Fibroblast of mammary gland (primary cell): ENCODE measurements around the gene NMNAT2.

Experiments used
- DNase-seq: peaks from one replicate; pipeline ENCODE4 v3.0.0-alpha.2; 2010; ENCODE audit warnings: low read depth
- H3K4me3 ChIP-seq: 2 replicates; pipeline ENCODE4 v1.5.1; 2011; ENCODE audit warnings: low read depth, mild to moderate bottlenecking, low read length, moderate library complexity; ENCODE audit not compliant: control insufficient read depth
- TF ChIP-seq, protein P1 (sequence below): conservative IDR thresholded peaks from 2 replicates; pipeline ENCODE4 v1.5.1; 2011; ENCODE audit warnings: low read depth, low read length, inconsistent platforms; ENCODE audit not compliant: control insufficient read depth, insufficient read depth

The NMNAT2 gene

DNA sequence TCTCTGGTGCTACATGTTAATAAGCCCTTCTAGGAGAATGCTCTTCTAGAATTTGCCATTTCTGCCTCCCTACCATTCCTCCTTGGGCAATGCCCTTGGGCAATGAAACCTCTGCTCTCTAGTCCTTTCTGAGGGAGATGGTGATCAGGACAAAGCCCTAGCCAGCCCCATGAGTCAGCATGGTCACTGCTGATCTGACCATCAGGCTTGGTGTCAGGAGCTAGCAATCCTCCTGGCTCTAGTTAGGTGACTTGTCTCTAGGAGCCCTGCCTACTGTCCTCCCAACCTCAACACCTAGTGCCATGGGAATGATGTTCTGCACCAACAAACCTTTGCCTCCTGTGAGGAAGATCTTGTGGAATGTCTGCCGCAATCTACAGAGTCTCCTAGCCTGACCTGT lies 89.8 kb downstream of the NMNAT2 start:
- no peak overlapping the region for H3K4me3 ChIP-seq
- TF ChIP-seq, protein P1, sequence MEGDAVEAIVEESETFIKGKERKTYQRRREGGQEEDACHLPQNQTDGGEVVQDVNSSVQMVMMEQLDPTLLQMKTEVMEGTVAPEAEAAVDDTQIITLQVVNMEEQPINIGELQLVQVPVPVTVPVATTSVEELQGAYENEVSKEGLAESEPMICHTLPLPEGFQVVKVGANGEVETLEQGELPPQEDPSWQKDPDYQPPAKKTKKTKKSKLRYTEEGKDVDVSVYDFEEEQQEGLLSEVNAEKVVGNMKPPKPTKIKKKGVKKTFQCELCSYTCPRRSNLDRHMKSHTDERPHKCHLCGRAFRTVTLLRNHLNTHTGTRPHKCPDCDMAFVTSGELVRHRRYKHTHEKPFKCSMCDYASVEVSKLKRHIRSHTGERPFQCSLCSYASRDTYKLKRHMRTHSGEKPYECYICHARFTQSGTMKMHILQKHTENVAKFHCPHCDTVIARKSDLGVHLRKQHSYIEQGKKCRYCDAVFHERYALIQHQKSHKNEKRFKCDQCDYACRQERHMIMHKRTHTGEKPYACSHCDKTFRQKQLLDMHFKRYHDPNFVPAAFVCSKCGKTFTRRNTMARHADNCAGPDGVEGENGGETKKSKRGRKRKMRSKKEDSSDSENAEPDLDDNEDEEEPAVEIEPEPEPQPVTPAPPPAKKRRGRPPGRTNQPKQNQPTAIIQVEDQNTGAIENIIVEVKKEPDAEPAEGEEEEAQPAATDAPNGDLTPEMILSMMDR: no peak
- no peak for DNase-seq

DNA sequence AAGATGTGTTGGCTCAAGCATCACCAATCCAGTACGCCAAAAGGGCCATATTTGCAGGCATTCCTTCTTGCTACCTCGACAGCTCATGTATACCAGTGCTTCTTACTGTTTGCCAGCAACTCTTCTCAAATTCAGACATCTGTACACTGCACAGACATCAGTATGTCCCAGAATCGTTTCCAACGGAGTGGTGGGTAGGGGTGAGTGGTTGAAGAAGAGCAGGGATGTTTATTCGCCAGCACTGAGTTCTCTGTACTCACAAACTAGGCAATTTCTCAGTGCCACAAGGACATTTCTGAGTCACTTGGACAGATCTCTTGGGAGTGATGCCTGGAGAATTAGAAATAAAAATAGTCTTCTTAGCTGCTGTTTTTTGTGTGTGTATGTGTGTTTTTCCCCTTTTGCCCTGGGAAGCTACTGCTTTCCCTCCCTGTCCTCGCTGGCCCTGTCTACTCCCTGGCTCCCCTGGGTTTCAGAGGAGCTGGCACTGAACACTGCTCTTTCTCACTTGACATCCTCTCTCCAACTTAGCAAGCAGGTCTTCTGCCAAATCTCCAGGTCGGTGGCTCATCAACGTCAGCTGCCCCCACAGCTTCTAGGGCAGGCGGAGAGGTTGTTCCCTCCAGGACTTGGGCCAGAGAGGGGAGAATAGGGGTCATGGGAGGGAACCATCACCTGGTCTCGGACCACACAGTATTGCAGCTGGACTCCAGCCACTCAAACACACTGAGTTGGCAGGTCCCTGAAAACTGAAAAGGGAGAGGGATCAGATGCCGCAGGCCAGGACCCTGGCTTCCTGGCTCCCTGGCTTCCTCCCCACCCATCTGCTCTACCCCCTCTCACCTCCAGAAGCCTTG lies 90.5 kb downstream of the NMNAT2 start:
- peak; percentile 20 for DNase-seq
- TF ChIP-seq, protein P1: no peak
- H3K4me3 ChIP-seq: no peak overlapping the region

DNA sequence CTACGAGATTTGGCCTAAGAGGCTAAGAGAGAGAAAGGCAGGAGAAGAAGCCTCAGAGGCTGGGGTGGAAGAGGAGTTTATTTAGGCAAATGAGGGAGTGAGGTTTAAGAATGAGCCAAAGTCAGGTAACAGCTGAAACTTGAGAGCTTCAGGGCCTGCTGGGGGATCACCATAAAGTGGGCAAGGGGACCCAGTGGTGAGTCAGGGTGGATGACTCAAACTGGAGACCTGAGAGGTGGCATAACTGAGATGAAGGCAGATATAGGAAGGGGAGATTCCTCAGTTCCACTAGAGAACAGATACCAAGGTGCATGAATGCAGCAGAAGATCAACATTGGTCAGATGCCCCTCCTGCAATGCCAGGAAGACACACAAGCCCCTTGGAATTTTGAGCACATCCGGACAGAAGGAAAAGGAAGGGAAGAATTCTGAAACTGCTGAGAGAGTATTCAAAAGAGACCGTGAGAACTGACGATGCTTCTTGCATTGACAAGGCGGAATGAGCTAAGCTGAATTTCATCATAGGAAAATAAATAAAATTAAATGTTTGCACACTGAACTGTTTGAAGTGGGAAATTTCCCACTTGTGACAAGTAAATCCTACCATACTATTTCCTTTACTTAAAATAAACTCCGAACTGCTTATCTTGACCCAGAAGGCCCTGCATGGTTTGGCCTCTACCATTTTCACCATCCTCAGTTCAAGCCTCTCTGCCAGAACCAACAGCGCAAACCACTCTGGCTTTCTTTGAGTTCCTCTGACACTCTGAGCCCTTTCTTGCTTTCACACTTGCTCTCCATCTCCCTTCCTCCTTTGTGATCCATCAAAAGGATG lies 94.1 kb downstream of the NMNAT2 start:
- H3K4me3 ChIP-seq: no peak overlapping the region
- DNase-seq: no peak
- TF ChIP-seq, protein P1: no peak

DNA sequence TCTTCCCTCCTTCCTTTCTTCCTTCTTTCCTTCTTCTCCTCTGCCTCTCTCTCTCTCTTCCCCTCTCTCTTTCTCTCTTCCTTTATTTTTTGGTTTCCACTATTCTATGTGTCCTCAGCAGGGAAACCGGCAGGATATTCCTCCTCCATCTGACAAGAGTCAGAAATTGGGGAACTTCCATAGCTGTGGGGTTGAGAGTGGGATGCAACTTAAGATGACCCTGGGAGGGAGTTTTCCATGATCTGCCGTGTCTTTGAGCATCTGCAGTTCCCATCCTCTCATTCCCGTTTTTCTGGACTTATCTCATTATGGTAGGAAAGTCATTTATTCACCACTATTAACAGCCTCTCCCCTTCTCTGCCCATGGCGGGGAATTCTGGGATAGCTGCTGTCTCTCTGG lies 98.6 kb downstream of the NMNAT2 start:
- H3K4me3 ChIP-seq: no peak overlapping the region
- TF ChIP-seq, protein P1: no peak
- DNase-seq: no peak

DNA sequence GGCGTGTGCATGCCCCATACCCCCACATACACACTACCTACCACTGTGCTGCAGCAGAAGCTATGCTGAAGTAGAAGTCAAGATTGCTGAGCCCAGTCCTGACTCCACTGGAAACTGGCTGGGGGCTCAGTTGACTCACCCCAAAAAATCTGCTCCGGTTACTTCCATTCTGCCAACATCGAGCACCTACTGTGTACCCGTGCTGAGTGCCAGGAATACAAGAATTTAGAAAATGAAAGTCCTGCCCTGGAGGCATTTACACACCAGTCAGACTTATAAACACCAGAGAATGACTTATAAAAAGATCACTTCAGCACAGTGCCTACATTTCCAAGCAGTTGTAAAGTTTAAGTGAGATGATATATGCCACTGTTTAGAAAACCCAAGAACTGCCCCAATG lies 99.1 kb downstream of the NMNAT2 start:
- TF ChIP-seq, protein P1: no peak
- no peak overlapping the region for H3K4me3 ChIP-seq
- DNase-seq: no peak

DNA sequence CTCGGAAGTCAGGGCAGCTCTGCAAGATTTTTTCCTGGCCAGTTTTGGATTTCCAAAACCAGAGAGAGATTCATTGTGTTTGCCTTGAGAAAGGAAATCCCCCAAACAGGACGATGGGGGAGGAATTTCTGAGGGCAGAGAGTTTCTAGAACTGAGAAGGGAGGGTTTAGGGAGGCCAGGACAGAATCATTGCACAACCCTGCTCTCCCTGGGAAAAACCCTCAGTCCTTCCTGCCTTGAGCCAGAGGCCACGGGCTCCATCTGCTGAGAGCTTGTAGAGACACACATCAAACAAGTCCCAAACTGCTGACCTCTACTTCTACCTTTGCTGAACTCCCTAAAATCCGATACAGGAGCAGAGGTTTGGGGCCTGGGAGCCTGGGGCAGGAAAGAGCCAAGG lies 99.7 kb downstream of the NMNAT2 start:
- peak; percentile 92 for DNase-seq
- no peak overlapping the region for H3K4me3 ChIP-seq
- TF ChIP-seq, protein P1: peak; percentile 82
